T-cell (primary cell): ENCODE measurements around the gene ILDR1. TPM values are rescaled to one million over a fixed set of nuclear protein-coding genes. Genes with fewer than 3 reads are reported as not detected.
"Not testable (repeated sequence)": the region's sequence is repeated elsewhere in the genome, so short reads cannot be mapped to it uniquely, and the experiment has no call there.

Experiments used
- ATAC-seq, 4 experiments: fragments of 200-7000 bp in 3 of 4; fragments of 150-1000 bp in 1 of 4; cut with Tn5 transposase; replicated peaks in 1 of 4; 1 replicate in 3 of 4; 2 replicates in 1 of 4; pipeline ENCODE4 v1.10.0; 2021; ENCODE audit warnings: moderate library complexity in 3 of 4, mild to moderate bottlenecking in 2 of 4, moderate number of reproducible peaks in 1 of 4
- CTCF ChIA-PET, 2 donors: fragments of 300-600 bp; sonication (Branson Sonifier 250); formaldehyde crosslinking; loops; one replicate each; lab custom pipeline; 2022; ENCODE audit warnings: antibody characterized with exemption in 2 of 2; lab: Charles Lee
- POLR2A ChIA-PET, 2 donors: fragments of 300-600 bp; sonication (Branson Sonifier 250); formaldehyde crosslinking; loops; one replicate each; lab custom pipeline; 2022; ENCODE audit warnings: antibody characterized with exemption in 2 of 2; lab: Charles Lee
- DNase-seq, 35 experiments: peaks; one replicate each; pipeline versions ENCODE4 v3.0.0 to v3.0.0-alpha.2; 2013 to 2023
- H3K27ac ChIP-seq: one replicate; pipeline ENCODE4 v1.5.1; 2013; ENCODE audit warnings: low read length
- H3K27me3 ChIP-seq, 2 experiments: replicated peaks in 1 of 2; 1 replicate in 1 of 2; 2 replicates in 1 of 2; pipeline versions ENCODE4 v1.6.1 to v1.7.0; 2013; ENCODE audit warnings: low read length in 1 of 2, mixed read lengths in 1 of 2; ENCODE audit not compliant: control insufficient read depth in 2 of 2, insufficient read depth in 2 of 2; ENCODE audit errors: extremely low read depth in 1 of 2
- H3K36me3 ChIP-seq, 2 donors: 1 replicate in 1 of 2; 2 replicates in 1 of 2; pipeline versions ENCODE4 v1.6.1 to v1.7.0; 2013; ENCODE audit warnings: low read length in 1 of 2; ENCODE audit not compliant: control insufficient read depth in 2 of 2, insufficient read depth in 1 of 2; ENCODE audit errors: extremely low read depth in 1 of 2
- H3K4me1 ChIP-seq, 2 experiments: 1 replicate in 1 of 2; 2 replicates in 1 of 2; pipeline versions ENCODE4 v1.6.1 to v1.7.0; 2013; ENCODE audit warnings: low read length in 2 of 2, mixed read lengths in 1 of 2; ENCODE audit not compliant: insufficient read depth in 2 of 2, control insufficient read depth in 1 of 2; ENCODE audit errors: extremely low read depth in 1 of 2
- H3K4me3 ChIP-seq, 2 donors: 1 replicate in 1 of 2; 2 replicates in 1 of 2; pipeline versions ENCODE4 v1.5.1 to v1.7.0; 2013; ENCODE audit warnings: mild to moderate bottlenecking in 2 of 2, low read length in 1 of 2, moderate library complexity in 1 of 2; ENCODE audit not compliant: control insufficient read depth in 1 of 2; ENCODE audit errors: extremely low read depth in 1 of 2
- H3K9me3 ChIP-seq: 2 replicates; pipeline ENCODE4 v1.7.0; 2013
- H3K27ac Mint-ChIP-seq, 2 donors: one replicate each; pipeline ENCODE4 v1.8.0; 2020 to 2021; ENCODE audit warnings: mild to moderate bottlenecking in 2 of 2, mixed read lengths in 2 of 2
- H3K27me3 Mint-ChIP-seq, 2 donors: one replicate each; pipeline ENCODE4 v1.8.0; 2021 to 2022; ENCODE audit warnings: mixed read lengths in 2 of 2
- H3K36me3 Mint-ChIP-seq: one replicate; pipeline ENCODE4 v1.8.0; 2021; ENCODE audit warnings: mixed read lengths
- H3K4me1 Mint-ChIP-seq, 3 donors: one replicate each; pipeline ENCODE4 v1.8.0; 2020 to 2022; ENCODE audit warnings: mixed read lengths in 3 of 3, mild to moderate bottlenecking in 1 of 3
- H3K4me3 Mint-ChIP-seq, 3 donors: one replicate each; pipeline ENCODE4 v1.8.0; 2020 to 2022; ENCODE audit warnings: mild to moderate bottlenecking in 3 of 3, mixed read lengths in 3 of 3, moderate library complexity in 3 of 3
- H3K9me3 Mint-ChIP-seq, 3 donors: one replicate each; pipeline ENCODE4 v1.8.0; 2020 to 2022; ENCODE audit warnings: mixed read lengths in 3 of 3
- whole genome bisulfite sequencing: methylation state at CpG from one replicate; pipeline ENCODE4 v1.1.5; 2013; ENCODE audit warnings: missing lambda C conversion rate; ENCODE audit not compliant: insufficient coverage; 5-methylcytosine and 5-hydroxymethylcytosine counted together
- total RNA-seq, 35 experiments: library from RNA in 6 of 35; stranded (reverse) in 6 of 35; fragments of 120-200 nt in 1 of 35; gene quantifications; one replicate each; pipeline versions ENCODE4 v1.2.1 to v1.2.4 and lab custom pipeline; 2013 to 2026

Gene ILDR1
- total RNA-seq, 5 donors from 2014 or later (not counting 1 experiment from before 2014, with no cell fraction given), result 0.16 TPM; not detected in 3

DNA sequence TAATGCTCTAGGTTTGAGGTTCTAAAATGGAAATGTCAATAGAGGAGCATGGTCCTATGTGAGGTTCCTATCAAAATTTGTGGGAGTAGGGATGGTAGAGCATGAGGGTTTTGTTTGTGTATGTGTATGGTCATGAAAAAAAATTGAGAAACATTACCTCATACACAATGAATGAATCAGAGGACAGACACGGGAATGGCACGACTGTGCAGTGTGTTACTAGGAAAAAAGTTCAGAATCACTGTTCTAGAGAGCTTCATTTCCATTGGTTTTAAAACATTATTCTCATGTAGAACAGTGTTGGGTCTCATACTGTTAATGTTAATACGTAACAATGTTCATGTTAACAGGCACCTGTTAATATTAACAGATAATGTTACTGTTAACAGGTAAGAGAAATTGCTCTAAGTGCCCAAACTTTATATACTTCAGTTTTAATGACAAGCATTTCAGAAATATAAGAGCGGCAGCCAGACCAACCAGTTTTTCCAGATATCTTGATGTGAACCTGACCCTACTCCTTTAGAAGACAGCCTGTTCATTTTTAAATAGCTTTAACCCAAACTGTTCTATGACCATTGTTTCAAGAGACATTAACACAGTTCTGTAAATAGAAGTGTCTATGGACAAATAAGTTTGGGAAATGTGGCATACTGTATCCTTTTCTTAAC lies 79.8 kb downstream of the ILDR1 start:
- H3K27ac Mint-ChIP-seq, result no peak overlapping the region
- peaks cover 19% of the 10 kb centered on the region for H3K36me3 Mint-ChIP-seq
- no peak overlapping the region for H3K4me3 Mint-ChIP-seq
- Histone ChIP-seq H3K36me3 (peaks cover 0 to 3% of the 10 kb centered on the region in 2 donors), H3K27ac (no peak overlapping the region), H3K9me3 (no peaks in the 10 kb centered on the region), H3K4me3 (no peak overlapping the region), H3K4me1 (no peaks in the 10 kb centered on the region), H3K27me3 (no peaks in the 10 kb centered on the region)
- H3K4me1 Mint-ChIP-seq, result no peaks in the 10 kb centered on the region
- no peak for ATAC-seq
- DNase-seq, result no peak
- WGBS, result no CpG with 5 or more reads among the region's 4 CpGs
- CTCF ChIA-PET, result no interaction called here
- no peaks in the 10 kb centered on the region for H3K9me3 Mint-ChIP-seq
- POLR2A ChIA-PET, result interaction anchor here in 1 of 2 donors (0.6 kb wide), 1 partner anchor 26 kb away, joined by 3 read pairs; no protein-coding TSS in a partner anchor
- no peaks in the 10 kb centered on the region for H3K27me3 Mint-ChIP-seq

DNA sequence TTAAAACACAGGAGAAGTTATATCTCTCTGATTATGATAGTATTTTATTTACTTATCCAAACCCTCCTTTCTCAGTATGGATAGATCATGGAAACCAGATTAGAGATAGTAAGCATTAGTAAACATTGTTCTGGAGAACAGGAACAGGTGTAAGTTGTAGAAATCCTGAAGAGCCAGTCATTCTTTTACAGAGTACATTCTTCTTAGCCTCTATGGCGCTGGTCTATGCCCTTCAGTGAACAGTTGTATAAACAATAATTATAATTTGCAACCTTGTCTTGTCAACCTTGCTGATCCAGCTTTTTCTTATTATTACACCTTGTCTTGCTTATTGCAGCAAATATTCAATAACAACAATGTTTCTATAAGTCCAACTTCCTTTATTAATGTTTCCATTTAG lies 80.5 kb downstream of the ILDR1 start:
- no CpG with 5 or more reads among the region's 1 CpG for WGBS
- H3K27me3 Mint-ChIP-seq, result no peaks in the 10 kb centered on the region
- Histone ChIP-seq H3K9me3 (no peaks in the 10 kb centered on the region), H3K27me3 (no peaks in the 10 kb centered on the region), H3K4me1 (no peaks in the 10 kb centered on the region), H3K27ac (no peak overlapping the region), H3K4me3 (no peak overlapping the region), H3K36me3 (peaks cover 0 to 3% of the 10 kb centered on the region in 2 donors)
- H3K9me3 Mint-ChIP-seq, result no peaks in the 10 kb centered on the region
- H3K36me3 Mint-ChIP-seq, result peaks cover 19% of the 10 kb centered on the region
- CTCF ChIA-PET, result no interaction called here
- ATAC-seq (no peak), DNase-seq (no peak)
- H3K4me1 Mint-ChIP-seq, result no peaks in the 10 kb centered on the region
- no peak overlapping the region for H3K4me3 Mint-ChIP-seq
- H3K27ac Mint-ChIP-seq, result no peak overlapping the region
- POLR2A ChIA-PET, result no interaction called here

DNA sequence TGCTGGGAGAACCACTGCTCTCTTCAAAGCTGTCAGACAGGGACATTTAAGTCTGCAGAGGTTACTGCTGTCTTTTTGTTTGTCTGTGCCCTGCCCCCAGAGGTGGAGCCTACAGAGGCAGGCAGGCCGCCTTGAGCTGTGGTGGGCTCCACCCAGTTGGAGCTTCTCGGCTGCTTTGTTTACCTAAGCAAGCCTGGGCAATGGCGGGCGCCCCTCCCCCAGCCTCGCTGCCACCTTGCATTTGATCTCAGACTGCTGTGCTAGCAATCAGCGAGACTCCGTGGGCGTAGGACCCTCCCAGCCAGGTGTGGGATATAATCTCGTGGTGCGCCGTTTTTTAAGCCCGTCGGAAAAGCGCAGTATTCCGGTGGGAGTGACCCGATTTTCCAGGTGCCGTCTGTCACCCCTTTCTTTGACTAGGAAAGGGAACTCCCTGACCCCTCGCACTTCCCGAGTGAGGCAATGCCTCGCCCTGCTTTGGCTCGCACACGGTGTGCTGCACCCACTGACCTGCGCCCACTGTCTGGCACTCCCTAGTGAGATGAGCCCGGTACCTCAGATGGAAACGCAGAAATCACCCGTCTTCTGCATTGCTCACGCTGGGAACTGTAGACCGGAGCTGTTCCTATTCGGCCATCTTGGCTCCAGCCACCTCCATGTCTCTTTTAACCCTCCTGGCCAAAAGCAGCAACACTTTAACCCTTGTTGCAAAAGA lies 83.7 kb downstream of the ILDR1 start:
- H3K4me1 ChIP-seq, H3K9me3 ChIP-seq, H3K27ac ChIP-seq, CTCF ChIA-PET, H3K27me3 ChIP-seq, H3K27ac Mint-ChIP-seq, H3K36me3 ChIP-seq, H3K9me3 Mint-ChIP-seq, POLR2A ChIA-PET, DNase-seq, H3K27me3 Mint-ChIP-seq, ATAC-seq, H3K4me3 Mint-ChIP-seq, H3K4me1 Mint-ChIP-seq, H3K4me3 ChIP-seq: not testable (repeated sequence)
- H3K36me3 Mint-ChIP-seq, result peaks cover 24% of the 10 kb centered on the region
- WGBS, result 97% methylated on average over 24 of the region's 29 CpGs

Other genes with a start within 250 kb of the ILDR1 start
- 10 to 100 TPM; 24.9 to 44.5 (median 25.9) TPM for gene IQCB1, start 187.2 kb downstream of the ILDR1 start, total RNA-seq
- gene EAF2, start 187.0 kb downstream of the ILDR1 start, total RNA-seq, result 1 to 10 TPM; 4.4 to 9.2 (median 5.4) TPM
- gene SLC15A2, start 127.8 kb downstream of the ILDR1 start, total RNA-seq, result 1 to 10 TPM; 1.6 to 3.0 (median 1.8) TPM
- 1 to 10 TPM in 1 of 5 donors, under 1 TPM in 3, not detected in 1; 0.23 to 1.2 (median 0.52) TPM for gene CD86, start 33.1 kb upstream of the ILDR1 start, total RNA-seq
- gene CASR, start 161.4 kb upstream of the ILDR1 start, total RNA-seq, result under 1 TPM in 2 of 5 donors, not detected in 3; 0.03 to 0.21 TPM